Gastroesophageal sphincter (tissue), 4 donors: ENCODE data around the gene LETM1. TPM values are rescaled to one million over a fixed set of nuclear protein-coding genes. Genes with fewer than 3 reads are reported as not detected.

ENCODE experiments used
- ATAC-seq: fragments of 150-250 bp; one replicate; pipeline ENCODE4 v1.9.1; 2016; ENCODE audit warnings: mild to moderate bottlenecking, moderate library complexity
- H3K27ac ChIP-seq, 4 donors: fragments of 200-600 bp; sonication (generic) in 3 of 4; 1 replicate in 3 of 4; 2 replicates in 1 of 4; pipeline ENCODE4 v1.5.1; 2016 to 2019
- H3K27me3 ChIP-seq: fragments of 200-600 bp; sonication (generic); one replicate; pipeline ENCODE4 v1.5.1; 2019
- H3K36me3 ChIP-seq, 2 donors: fragments of 200-600 bp; sonication (generic); one replicate each; pipeline ENCODE4 v1.5.1; 2019; ENCODE audit warnings: control low read depth in 1 of 2
- H3K4me1 ChIP-seq, 3 donors: fragments of 200-600 bp; sonication (generic); 1 replicate in 2 of 3; 2 replicates in 1 of 3; pipeline ENCODE4 v1.5.1; 2016 to 2019; ENCODE audit warnings: control low read depth in 2 of 3
- H3K4me3 ChIP-seq, 2 donors: fragments of 200-600 bp; sonication (generic); one replicate each; pipeline ENCODE4 v1.5.1; 2019; ENCODE audit warnings: mild to moderate bottlenecking in 1 of 2, moderate library complexity in 1 of 2
- H3K9me3 ChIP-seq, 3 donors: fragments of 200-600 bp; sonication (generic); one replicate each; pipeline ENCODE4 v1.5.1; 2017 to 2019; ENCODE audit warnings: control low read depth in 2 of 3
- CTCF ChIP-seq, 4 experiments: fragments of 200-600 bp in 2 of 4; fragments of 450-650 bp in 2 of 4; sonication (generic) in 1 of 4; IDR thresholded peaks; one replicate each; pipeline ENCODE4 v1.5.1; 2017 to 2019; ENCODE audit warnings: antibody characterized with exemption in 4 of 4, mild to moderate bottlenecking in 2 of 4, moderate library complexity in 2 of 4
- EP300 ChIP-seq: sonication (generic); formaldehyde crosslinking; IDR thresholded peaks from one replicate; pipeline ENCODE4 v1.6.1; 2017; ENCODE audit warnings: antibody characterized with exemption, mild to moderate bottlenecking
- POLR2A ChIP-seq, 2 donors: fragments of 450-650 bp; IDR thresholded peaks; one replicate each; pipeline ENCODE4 v1.6.1; 2017; ENCODE audit warnings: antibody characterized with exemption in 2 of 2, mild to moderate bottlenecking in 2 of 2, moderate library complexity in 1 of 2
- POLR2AphosphoS5 ChIP-seq: sonication (generic); formaldehyde crosslinking; IDR thresholded peaks from one replicate; pipeline ENCODE4 v1.6.1; 2017; ENCODE audit warnings: antibody characterized with exemption
- WGBS, 2 donors: methylation state at CpG; one replicate each; pipeline ENCODE4 v1.1.5; 2018; ENCODE audit warnings: low coverage in 1 of 2; 5-methylcytosine and 5-hydroxymethylcytosine counted together
- total RNA-seq, 4 donors: library from RNA; depleted of rRNA; stranded (reverse); fragments of >200 nt; gene quantifications; one replicate each; pipeline ENCODE4 v1.1.0, GENCODE V29; 2016

LETM1 gene
- total RNA-seq, 4 donors from 2014 or later = 24.0 to 29.2 (median 26.9) TPM

GRCh38 chr4:1800805-1801204 is 55.2 kb downstream of the LETM1 start:
- TF ChIP-seq POLR2AphosphoS5 (no peak), EP300 (no peak), CTCF (IDR thresholded peaks at IDR 0.05) (no peak), POLR2A (IDR thresholded peaks at IDR 0.05) (no peak)
- ATAC-seq = no peak
- H3K27me3 ChIP-seq = peaks cover 57% of the 10 kb centered on the region

GRCh38 chr4:1799387-1800375 is 56.3 kb downstream of the LETM1 start:
- ATAC-seq = no peak
- H3K27me3 ChIP-seq = peaks cover 62% of the 10 kb centered on the region
- no peak for TF ChIP-seq CTCF (IDR thresholded peaks at IDR 0.05)
- TF ChIP-seq EP300 = no peak
- no peak for TF ChIP-seq POLR2A (IDR thresholded peaks at IDR 0.05)
- no peak for TF ChIP-seq POLR2AphosphoS5
- 76 to 100% methylated on average over 4 of the region's 41 CpGs for WGBS, 2 donors
- no peaks in the 10 kb centered on the region for H3K9me3 ChIP-seq
- H3K4me1 ChIP-seq = peaks cover 0 to 10% (median 8%) of the 10 kb centered on the region in 3 donors
- H3K4me3 ChIP-seq = no peak overlapping the region
- no peak overlapping the region for H3K27ac ChIP-seq
- H3K36me3 ChIP-seq = no peaks in the 10 kb centered on the region

More at GRCh38 chr4:1800805-1801204, 55.2 kb downstream of the LETM1 start:
- no peak overlapping the region for H3K4me3 ChIP-seq
- no peaks in the 10 kb centered on the region for H3K4me1 ChIP-seq
- no peaks in the 10 kb centered on the region for H3K9me3 ChIP-seq
- no CpG with 5 or more reads among the region's 10 CpGs for WGBS, 2 donors
- H3K36me3 ChIP-seq = no peaks in the 10 kb centered on the region
- no peak overlapping the region for H3K27ac ChIP-seq

- H3K36me3 ChIP-seq = no peaks in the 10 kb centered on the region
- no peak overlapping the region for H3K27ac ChIP-seq
- TF ChIP-seq POLR2AphosphoS5 (no peak), CTCF (IDR thresholded peaks at IDR 0.05) (no peak), EP300 (no peak), POLR2A (IDR thresholded peaks at IDR 0.05) (no peak)
- 66% methylated on average over 12 of the region's 30 CpGs; no CpG with 5 or more reads in 1 of the 2 donors for WGBS, 2 donors
- peaks cover 70% of the 10 kb centered on the region for H3K27me3 ChIP-seq
- H3K4me1 ChIP-seq = peaks cover 0 to 19% (median 17%) of the 10 kb centered on the region in 3 donors
- ATAC-seq = no peak
- H3K4me3 ChIP-seq = no peak overlapping the region
- H3K9me3 ChIP-seq = no peaks in the 10 kb centered on the region
These were observed 57.2 kb downstream of the LETM1 start for GRCh38 chr4:1798580-1799386.

- Histone ChIP-seq H3K27me3 (peaks cover 77% of the 10 kb centered on the region), H3K36me3 (no peaks in the 10 kb centered on the region), H3K27ac (no peak overlapping the region), H3K9me3 (no peaks in the 10 kb centered on the region), H3K4me1 (peaks cover 0 to 24% (median 17%) of the 10 kb centered on the region in 3 donors), H3K4me3 (no peak overlapping the region)
- TF ChIP-seq CTCF (IDR thresholded peaks at IDR 0.05) (no peak), POLR2AphosphoS5 (no peak), EP300 (no peak), POLR2A (IDR thresholded peaks at IDR 0.05) (no peak)
- ATAC-seq = no peak
- 67% methylated on average over 6 of the region's 27 CpGs; no CpG with 5 or more reads in 1 of the 2 donors for WGBS, 2 donors
These were observed 57.9 kb downstream of the LETM1 start for GRCh38 chr4:1797861-1798579.
